Adipose tissue (tissue), 3 donors: Measurements from ENCODE around the gene HLA-F. TPM values are rescaled to one million over a fixed set of nuclear protein-coding genes. Genes with fewer than 3 reads are reported as not detected.

Experiments used
- H3K27ac ChIP-seq: one replicate; pipeline ENCODE4 v1.5.1; 2013; ENCODE audit warnings: low read depth, low read length
- WGBS, 3 donors: extraction: QIAGEN DNeasy Blood & Tissue Kit; methylation state at CpG; one replicate each; pipeline ENCODE4 v1.1.7; 2013; 5-methylcytosine and 5-hydroxymethylcytosine counted together
- polyA plus RNA-seq, 3 donors: library from polyadenylated mRNA; stranded (reverse); fragments of 200-250 nt; gene quantifications; one replicate each; pipeline ENCODE4 v1.2.3, GENCODE V29; 2013
- donor health status: healthy with polysubstance abuse.
- donor health status: Bipolar disorder and iron deficiency.
- donor health status: healthy.

Gene HLA-F
- polyA plus RNA-seq, result 10 to 100 TPM; 43.4 to 99.6 (median 88.8) TPM

DNA sequence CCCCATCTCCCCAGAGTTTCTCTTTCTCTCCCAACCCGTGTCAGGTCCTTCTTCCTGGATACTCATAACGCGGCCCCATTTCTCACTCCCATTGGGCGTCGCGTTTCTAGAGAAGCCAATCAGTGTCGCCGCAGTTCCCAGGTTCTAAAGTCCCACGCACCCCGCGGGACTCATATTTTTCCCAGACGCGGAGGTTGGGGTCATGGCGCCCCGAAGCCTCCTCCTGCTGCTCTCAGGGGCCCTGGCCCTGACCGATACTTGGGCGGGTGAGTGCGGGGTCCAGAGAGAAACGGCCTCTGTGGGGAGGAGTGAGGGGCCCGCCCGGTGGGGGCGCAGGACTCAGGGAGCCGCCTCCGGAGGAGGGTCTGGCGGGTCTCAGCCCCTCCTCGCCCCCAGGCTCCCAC, at the start of gene HLA-F:
TSS of gene HLA-F (plus strand) at position 173 of the 404 bp plus-strand sequence. CDS start at position 203, 30 bp downstream.
- 0 to 1% (median 0%) methylated on average over 26 of the region's 26 CpGs for WGBS, 3 donors
- peak within 1 kb of the TSS; percentile 62 for H3K27ac ChIP-seq

DNA sequence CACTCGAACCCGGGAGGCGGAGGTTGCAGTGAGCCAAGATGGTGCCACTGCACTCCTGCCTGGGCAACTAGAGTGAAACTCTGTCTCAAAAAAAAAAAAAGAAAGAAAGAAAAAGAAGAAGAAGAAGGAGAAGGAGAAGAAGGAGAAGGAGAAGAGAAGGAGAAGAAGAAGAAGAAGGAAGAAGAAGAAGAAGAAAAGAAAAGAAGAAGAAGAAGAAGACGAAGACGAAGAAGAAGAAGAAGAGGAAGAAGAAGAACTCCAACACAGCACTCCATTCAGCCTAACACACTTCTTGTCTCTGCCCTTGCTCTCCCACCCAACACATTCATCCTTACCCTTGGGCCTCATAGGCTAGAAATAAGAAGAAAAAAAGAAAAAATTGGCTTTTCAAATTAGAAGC, 49.2 kb upstream of the HLA-F start:
- no peak overlapping the region for H3K27ac ChIP-seq
- 81 to 87% (median 83%) methylated on average over 5 of the region's 5 CpGs for WGBS, 3 donors

DNA sequence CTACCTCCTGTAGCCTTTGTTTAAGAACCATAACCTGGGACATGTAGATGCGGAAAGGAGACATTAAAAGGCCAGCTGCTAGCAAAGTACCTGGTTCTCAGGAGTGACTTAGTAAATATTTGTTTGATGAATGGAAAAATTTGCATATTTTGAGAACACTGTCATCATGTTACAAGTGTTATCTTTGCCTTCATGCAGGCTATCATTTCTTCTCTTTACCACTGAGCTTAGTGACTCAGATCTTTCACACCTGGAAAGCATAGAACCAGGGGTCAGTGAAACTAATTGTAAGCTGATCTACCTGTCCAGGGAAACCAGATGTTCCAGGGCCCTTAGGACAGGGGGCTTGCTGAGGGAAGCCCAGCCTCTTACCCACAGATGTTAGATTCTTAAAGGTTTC, 47.7 kb upstream of the HLA-F start:
- WGBS, 3 donors, result 44 to 92% (median 88%) methylated on average over 1 of the region's 1 CpG
- H3K27ac ChIP-seq, result no peak overlapping the region

DNA sequence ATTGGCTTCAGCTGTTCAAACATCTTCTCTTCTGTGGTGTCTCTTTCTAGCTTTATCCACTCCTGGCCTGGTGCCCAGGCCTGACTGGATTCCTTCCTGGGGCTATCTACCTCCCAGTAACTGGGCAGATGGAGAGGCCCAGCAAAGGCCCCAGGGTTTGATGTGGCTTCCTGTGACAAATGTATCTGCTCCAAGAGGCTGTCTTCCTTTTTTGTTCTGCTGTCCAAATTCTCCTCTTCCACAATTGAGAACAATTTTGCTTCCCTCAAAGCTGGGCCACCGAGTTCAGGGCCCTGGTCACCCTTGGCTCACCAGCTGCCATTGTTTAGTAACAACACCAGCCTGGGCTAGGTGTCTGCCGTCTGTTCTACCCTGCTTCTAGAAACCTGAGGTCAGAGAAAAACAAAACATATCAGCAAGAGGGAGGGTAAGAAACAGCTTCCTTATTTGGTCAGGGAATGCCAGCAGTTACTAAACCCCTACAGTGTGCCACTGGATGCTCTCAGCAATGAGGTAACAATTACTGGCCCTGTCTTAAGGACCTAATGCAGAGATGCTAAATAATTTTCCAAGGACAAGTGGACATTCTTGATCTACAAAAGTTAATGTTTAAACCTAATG, 46.1 kb upstream of the HLA-F start:
- H3K27ac ChIP-seq, result no peak overlapping the region
- WGBS, 3 donors, result 18 to 35% (median 32%) methylated on average over 2 of the region's 2 CpGs

DNA sequence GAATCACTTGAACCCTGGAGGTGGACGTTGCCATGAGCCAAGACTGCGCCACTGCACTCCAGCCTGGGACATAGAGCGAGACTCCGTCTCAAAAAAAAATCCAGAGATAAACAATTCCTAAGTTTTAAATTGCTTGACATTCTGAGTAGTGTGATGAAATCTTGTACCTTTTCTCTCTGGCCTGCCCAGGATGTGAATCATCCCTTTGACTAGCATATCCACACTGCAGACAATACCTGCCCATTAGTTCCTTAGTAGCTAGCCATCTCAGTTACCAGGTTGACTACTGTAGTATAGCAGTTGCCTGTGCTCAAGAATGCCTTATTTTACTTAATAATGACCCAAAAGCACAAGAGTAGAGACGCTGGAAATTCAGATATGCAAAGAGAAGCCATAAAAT, 45.1 kb upstream of the HLA-F start:
- no peak overlapping the region for H3K27ac ChIP-seq

DNA sequence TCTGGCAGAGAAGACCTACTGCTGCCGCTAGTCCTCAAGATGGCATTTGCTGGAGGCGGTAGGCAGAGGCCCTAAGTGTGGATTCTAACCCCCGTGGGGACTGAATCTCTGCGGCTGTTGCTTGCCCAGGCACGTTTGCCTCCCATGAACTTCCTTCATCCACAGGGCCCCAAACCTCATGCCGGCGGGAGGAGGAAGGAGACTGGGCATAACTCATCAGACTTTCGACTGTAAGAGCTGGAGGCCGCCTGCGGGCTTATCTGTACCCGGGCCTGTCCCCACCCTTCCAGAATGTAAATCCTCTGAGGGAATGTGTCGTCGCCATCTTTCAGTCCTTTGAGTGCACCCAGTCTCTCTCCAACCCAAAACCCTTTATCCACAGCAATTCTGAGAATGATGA, 43.3 kb upstream of the HLA-F start:
- WGBS, 3 donors, result 70 to 86% (median 74%) methylated on average over 13 of the region's 13 CpGs
- H3K27ac ChIP-seq, result no peak overlapping the region

More for the DNA sequence above, 45.1 kb upstream of the HLA-F start:
- WGBS, 3 donors, result 82 to 86% (median 82%) methylated on average over 5 of the region's 5 CpGs

DNA sequence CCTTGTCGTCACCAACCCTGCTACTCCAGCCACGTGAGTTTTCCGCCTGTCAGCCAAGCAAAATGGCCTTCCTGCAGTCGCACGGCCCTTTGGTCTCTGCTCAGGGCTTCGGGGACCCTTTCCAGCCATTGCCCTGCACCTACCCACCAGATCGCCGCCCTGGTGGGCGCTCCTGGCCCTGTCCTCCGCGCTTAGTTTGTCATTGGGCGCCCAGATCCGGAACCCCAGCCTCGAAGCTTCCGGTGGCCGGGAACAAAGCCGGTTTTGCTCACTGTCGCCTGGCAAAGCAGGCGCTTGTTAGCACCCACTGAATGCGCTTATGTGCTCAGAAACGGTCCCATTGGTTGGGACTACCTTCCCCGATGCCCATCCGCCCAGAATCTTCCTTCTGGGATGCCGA, 42.8 kb upstream of the HLA-F start:
- 55 to 92% (median 88%) methylated on average over 24 of the region's 24 CpGs for WGBS, 3 donors

DNA sequence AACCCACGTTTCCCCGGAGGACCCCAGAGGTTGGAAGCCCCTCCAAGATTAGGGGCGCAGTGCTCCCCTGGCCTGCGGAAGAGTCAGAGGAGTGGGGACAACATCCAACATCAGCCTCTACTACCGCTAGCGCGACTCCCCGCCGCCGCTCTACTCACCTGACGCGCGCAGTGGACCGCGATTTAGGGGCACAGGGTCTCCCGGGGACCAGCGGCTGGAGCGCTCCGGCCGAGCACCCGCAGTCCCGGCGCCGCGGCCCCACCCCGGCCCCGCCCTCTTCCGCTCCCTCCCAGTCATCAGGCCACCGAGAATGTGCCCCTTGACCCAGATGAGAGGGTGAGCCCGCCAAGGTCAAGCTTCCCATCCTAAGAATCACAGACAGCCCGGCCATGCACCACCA, 42.3 kb upstream of the HLA-F start, which contains the start of gene ZFP57:
TSS of gene ZFP57 (minus strand) at position 249 of the 400 bp plus-strand sequence. CDS start 4,149 bp downstream, outside the sequence.
- WGBS, 3 donors, result 41 to 77% (median 68%) methylated on average over 30 to 31 of the region's 31 CpGs

More for the DNA sequence above, 42.8 kb upstream of the HLA-F start:
- H3K27ac ChIP-seq, result no peak overlapping the region

DNA sequence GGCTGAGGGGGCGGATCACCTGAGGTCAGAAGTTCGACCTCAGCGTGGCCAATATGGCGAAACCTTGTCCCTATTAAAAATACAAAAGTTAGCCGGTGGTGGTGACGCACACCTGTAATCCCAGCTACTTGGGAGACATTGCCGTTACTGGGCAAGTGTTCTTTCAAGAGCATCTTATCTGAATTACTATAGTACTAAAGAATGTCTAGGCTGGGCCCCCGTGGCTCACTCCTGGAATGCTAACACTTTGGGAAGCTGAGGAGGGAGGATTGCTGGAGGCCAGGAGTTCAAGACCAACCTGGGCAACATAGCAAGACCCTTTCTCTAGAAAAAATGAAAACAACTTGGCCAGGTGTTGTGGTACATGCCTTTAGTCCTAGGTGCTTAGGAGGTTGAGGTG, 41.4 kb upstream of the HLA-F start:
- 82 to 92% (median 87%) methylated on average over 8 of the region's 8 CpGs for WGBS, 3 donors
- no peak overlapping the region for H3K27ac ChIP-seq

More for the DNA sequence above, 42.3 kb upstream of the HLA-F start, which contains the start of gene ZFP57:
- H3K27ac ChIP-seq, result no peak within 1 kb of the TSS

DNA sequence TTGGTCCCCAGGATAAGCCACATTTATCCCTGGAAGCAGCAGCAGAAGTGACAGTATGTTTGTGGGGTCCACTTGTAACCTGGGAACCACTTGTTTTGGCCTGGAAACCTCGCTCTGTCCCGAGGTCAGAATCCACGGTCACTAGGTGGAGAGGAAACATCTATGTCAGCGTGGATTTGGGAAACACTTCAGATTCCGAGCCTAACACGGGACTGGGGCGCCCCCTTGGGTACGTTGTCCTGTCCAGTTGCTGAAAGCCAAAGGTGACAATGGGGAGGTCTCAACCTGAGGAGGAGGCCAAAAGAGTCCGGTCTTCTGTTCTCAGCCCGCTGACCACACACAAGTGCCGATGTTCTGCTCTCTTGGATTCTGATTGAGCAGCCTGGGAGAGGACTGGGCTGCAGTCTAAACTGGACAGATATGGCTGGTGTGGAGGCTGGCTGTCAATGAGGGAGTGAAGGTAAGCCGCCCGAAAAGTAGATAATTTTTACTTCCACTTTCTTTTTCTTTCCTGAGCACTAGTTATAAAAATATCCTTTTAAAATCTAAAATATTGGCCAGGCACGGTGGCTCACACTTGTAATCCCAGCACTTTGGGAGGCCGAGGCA, 37.4 kb upstream of the HLA-F start:
- WGBS, 3 donors, result 53 to 67% (median 63%) methylated on average over 15 of the region's 15 CpGs
- no peak overlapping the region for H3K27ac ChIP-seq

DNA sequence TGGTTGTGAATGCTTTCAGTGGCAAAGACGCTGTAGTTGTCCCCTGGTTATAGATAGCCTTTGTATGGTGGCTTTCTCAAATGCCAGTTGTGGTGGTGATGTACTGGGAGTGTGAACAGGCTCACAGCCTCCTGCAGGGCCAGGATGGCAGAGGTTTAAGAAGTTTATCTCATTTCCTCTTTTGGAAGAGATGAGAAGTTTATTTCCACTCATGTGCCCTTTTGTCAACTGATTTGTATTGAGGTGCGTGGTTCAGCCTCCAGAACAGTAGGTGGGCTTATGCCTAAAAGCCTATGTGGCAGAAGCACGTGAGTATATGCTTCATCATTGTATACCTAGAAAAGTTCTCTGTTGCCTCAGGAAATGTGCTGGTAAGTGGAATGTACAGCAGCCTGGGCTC, 28.6 kb upstream of the HLA-F start:
- 46 to 62% (median 58%) methylated on average over 3 of the region's 3 CpGs for WGBS, 3 donors

DNA sequence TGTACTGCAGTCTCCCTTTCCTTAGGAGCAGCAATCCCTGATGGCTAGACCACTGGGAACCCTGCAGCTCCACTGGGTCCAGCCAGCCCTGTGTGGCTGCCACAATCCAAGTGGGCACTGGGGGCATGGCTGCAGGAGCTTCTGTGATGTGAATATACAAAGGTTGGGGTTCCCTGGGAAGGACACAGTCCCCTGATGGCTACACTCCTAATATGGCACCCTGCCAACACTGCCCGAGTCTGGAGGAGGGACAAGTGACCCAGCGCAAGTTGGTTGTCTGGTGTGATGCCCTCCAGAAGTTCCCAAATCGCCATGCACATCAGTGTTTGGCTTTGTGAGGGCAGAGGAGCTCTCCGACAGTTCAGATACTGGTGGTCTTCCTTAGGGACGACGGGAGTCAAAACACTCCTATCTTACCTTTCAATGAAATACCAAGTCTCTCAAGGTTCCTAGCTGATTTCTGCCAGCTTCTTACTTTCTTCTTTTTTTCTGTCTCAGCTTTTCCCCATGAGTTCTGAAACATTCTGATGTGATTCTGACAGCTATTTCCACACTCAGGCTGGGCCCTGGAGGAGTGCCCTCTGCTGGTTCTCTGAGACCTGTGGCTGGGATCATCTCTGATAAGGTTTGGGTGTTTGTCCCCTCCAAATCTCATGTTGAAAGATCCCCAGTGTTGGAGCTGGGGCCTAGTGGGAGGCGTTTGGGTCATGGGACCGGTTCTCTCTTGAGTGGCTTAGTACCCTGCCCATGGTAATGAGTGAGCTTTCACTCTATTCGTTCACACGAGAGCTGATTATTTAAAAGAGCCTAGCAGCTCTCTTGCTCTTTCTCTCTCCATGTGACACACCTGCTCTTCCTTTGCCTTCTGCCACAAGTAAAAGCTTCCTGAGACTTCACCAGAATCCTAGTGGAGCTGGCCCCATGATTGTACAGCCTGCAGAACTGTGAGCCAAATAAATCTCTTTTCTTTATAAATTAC, 26.8 kb upstream of the HLA-F start:
- WGBS, 3 donors, result 64 to 81% (median 78%) methylated on average over 10 of the region's 10 CpGs
- H3K27ac ChIP-seq, result no peak overlapping the region

More for the DNA sequence above, 28.6 kb upstream of the HLA-F start:
- H3K27ac ChIP-seq, result no peak overlapping the region

DNA sequence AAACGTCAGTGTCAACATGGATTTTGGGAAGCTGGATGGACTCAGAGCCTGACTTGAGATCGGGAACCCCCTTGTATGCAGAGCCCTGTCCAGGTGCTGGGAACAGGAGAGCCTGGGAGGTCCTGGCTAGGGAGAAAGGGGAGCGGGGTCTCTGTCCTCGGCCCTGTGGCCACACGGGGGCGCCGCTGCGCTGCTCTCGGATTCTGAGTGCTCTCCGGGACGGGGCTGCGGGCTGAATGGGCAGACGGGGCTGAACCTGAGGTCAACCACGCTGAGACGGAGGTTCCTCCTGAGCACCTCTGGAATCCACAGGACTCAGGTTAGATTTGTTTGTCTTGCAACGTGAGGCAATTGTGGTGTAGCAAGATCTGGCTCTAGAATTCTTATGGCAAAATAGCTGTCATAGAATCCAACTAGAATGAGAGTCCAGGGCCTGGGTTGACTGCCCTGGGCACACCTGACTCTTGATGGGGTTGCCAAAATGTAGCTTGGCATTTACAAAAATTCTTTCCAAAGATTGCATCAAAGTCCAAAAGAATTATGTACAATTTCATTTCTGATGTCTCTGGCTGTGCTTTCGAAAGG, 20.6 kb upstream of the HLA-F start:
- H3K27ac ChIP-seq, result no peak overlapping the region
- 9 to 24% (median 23%) methylated on average over 17 of the region's 17 CpGs for WGBS, 3 donors

DNA sequence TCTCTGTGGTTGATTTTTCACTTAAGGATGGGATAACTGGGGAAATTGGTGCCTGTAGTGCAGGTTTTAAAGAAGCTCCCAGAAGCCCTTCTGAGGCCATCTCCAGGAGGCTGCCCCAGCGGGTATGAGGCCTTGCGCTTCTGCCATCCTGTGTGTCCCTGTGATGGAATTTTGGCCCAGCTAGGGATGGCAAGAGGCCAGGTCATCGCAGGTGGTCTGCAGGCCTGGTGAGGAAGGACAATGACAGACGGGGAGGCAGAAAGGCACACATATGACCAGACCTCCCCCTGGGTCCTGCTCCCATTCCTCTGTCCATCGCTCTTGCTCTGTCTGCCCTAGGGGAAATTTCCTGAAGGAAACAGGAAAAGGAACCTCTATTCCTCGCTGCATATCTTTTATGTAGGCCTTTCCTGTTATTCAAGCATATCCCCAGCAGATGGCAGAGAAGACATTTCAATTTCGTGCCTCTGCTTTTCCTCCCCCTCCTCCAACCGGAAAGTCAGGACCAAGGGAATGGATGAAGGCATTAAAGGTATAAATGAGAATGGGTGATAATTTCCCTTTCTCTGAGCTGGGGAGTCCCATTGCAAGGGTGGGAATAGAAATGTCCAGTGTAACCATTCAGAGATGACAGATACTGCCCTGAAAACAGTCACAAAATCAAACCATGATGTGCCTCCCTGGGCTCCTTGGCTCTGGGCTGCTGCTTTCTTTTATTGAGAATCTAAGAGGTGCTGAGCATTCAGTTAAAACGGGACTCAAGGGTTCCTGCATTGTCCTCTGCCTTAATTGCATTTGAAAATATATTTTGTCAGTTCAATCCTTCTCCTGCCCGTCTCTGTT, 17.6 kb upstream of the HLA-F start:
- 25 to 34% (median 33%) methylated on average over 10 of the region's 10 CpGs for WGBS, 3 donors
- no peak overlapping the region for H3K27ac ChIP-seq

DNA sequence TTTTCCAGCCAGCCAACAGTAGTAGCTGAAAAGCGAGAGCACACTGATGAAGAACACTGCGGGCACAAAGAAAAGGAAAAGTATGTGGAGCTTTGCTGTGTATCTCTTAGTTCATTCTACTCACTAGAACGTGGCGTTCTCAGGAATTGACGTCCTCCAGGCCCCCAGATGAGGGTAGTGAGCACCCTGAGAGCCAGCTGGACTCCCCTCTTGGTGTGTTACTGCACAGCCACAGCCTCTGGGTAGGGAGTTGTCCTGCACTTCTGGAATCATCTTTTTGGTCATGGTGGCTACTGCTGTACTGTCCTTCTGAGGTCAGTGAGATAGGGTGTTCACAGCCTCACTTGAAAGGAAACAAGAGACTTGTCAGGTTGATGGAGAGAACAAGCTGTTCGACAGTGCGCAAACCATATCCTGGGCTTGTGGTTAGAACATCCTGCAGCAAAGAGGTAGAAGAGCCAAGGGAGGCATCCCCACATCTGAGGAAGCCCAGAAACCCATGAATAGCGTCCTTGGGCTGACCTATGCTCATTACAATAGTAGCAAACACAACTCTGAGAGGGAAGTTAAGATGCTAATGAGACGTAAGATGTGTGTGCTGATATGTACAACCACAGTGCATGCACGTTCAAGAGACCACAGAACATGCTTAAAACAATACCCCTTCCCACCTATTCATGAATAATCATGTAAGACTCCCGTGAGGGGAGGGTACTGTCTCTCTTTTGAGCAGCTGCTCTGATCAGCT, 14.6 kb upstream of the HLA-F start:
- 54 to 63% (median 57%) methylated on average over 11 of the region's 11 CpGs for WGBS, 3 donors
- no peak overlapping the region for H3K27ac ChIP-seq

DNA sequence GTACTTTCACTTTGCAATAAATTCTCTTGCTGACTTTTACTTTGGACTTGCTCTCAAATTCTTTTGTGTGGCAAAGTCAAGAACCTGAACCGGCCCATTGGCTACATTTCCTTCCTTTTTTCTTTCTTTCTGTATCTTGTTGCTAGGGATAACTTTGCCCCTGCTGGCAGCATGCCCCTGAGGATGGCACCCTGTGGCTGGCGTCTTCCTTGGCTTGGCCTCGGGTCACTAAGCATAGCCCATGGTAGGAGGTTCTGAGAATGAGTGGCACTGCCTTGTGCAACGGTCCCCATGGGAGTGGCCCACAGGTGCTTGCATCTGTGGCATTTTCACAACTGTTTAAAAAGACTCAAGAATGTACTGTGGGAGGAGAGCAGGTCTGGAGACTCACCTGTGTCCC, 14.0 kb upstream of the HLA-F start:
- H3K27ac ChIP-seq, result no peak overlapping the region
- 31 to 54% (median 47%) methylated on average over 4 of the region's 4 CpGs for WGBS, 3 donors
